Activated CD8-positive, alpha-beta memory T cell treated with anti-CD3 and anti-CD28 coated beads, Interleukin-2, amount 50 U/mL, for 4 hours (primary cell): Measurements from ENCODE around the gene EDN3.
"Not testable (repeated sequence)": the region's sequence is repeated elsewhere in the genome, so short reads cannot be mapped to it uniquely, and the experiment has no call there.

Experiments used
- DNase-seq: peaks from one replicate; pipeline ENCODE4 v3.0.0-alpha.2; 2020

Gene EDN3

DNA sequence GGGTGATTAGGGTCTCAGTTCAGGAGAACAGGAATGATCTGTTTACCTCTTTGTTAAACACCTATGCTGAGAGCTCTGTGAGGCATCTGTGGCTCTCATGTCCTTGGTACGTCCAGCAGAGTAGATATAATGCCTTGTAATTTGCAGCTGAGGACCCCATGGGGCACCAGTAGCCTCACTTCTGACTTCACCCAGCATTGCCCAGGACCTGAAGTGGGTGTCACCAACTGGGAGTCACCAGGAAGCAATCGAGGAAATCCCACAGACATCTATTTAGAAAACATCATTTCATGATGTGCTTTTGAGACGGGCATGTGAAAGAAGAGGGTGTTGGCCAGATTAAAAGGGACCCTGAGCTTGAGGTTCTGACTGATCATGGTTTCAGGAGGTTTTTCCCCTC, 8.8 kb downstream of the EDN3 start:
- no peak for DNase-seq

DNA sequence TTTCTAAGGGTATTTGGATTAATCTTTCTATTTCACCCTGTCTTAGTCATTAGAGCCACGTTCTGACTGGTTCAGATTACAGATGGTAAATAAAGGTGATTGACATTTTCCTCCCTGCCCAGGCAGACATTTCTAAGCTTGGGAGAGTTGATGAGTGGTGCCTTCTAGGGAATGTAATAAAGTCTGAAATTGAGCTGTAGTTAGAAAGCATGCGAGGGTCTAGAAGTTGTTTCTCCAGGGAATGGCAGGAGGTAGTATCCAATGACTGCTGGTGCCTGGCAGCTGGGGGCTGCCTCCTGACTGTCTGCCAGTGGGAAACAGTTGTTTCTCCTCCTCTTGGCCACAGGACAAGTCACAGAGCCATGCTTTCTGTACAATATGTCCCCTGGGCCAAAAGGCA, 14.6 kb downstream of the EDN3 start:
- no peak for DNase-seq

DNA sequence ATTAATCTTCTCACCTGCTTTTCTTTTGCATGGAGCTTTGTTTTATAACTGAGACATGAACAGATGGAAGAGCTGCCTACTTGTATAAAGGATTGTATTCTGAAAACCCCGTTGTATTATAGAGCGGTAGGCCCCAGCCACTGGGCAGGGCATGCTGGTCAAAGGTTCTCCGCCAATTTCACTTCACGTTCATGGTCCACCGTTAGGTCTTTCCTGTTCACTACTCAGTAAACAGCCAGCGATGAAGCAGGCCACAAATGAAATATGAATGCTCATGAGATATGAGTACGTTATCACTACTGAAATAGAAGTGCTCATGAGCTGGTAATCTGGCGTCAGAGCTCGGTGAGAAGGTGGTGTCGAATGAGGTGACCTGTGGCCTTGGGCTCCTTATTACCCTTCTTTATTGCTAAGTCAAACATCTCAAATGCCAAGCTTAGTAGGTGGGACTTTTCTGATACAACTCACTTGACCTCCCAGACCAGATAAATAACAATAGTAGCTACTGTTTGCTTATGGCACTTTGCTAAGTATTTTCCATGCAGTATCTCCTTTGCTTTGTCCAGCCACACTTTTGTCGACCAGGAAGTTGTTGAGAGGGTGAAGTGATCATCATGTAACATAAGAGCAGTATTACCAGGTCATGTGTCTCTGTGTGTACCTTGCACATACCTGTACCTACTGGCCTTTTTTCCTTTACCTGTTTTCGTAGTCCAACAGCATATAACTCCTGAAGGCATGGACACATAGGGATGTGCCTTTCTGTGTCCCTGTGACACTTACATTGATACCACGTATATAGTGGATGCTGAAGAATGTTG, 16.7 kb downstream of the EDN3 start:
- DNase-seq = no peak

DNA sequence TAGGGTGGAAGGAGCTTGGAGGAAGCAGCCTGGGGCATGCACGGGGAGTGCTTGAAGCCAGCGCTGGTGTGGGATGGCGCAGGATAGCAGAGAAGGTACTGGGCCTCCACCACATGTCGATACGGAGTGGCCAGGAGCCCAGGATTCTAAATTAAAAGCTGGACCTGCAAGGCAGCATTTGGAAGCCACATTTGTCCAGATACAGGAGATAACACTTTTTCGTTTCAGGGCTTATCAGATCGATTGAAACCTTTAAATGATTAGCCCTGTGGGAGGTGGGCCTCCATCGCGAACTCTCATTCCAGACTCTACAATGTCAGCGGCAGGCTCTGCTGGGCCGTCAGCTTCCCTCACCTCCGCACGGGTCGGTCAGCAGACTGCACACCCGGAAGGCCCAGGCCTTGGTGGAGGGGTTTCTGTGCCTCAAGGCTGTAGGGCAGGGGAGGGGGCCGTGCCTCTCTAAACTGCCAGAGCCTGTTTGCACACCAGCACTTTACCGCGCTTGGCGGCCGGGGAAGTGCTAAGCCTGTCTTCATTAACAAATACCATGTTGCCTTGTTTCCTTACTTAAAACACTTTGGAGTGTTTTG, 17.9 kb downstream of the EDN3 start:
- DNase-seq = no peak

DNA sequence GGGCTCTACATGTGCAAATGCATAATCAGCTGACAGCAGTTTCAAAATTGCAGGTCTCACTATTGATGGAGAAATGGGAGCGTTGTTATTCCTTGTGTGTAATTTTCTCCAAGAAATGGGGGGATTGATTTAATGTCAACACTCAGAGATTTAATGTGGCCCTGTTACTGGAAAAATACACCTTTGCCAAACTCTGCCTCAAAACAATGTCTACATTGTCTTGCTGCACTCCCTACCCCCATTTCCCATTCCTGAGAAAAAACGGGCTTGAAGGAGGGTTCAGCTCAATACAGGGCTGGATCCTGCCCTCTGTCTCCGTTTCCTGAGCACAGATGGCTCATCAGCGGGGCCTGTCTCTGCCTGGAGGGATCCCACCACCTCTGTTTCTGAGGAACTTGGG, 18.4 kb downstream of the EDN3 start:
- no peak for DNase-seq

DNA sequence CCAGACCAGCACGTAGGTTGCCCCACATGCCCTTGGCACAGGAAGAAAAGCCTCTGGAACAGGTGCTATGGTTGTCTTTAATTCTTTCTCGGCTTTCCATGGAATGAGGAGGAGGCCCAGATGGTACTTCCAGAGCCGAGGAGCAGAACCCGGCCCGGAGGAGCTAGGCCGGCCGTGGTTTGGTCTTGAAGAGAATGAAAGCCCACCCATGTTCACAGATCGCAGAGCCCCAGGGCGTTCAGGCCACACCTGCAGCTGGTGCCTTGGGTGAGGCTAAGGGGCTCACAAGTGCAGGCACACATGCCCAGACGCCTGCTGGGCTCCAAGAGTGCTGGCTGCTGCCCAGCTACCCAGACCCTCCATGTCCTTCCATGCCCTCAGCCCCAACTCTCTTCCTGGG, 20.0 kb downstream of the EDN3 start:
- no peak for DNase-seq

DNA sequence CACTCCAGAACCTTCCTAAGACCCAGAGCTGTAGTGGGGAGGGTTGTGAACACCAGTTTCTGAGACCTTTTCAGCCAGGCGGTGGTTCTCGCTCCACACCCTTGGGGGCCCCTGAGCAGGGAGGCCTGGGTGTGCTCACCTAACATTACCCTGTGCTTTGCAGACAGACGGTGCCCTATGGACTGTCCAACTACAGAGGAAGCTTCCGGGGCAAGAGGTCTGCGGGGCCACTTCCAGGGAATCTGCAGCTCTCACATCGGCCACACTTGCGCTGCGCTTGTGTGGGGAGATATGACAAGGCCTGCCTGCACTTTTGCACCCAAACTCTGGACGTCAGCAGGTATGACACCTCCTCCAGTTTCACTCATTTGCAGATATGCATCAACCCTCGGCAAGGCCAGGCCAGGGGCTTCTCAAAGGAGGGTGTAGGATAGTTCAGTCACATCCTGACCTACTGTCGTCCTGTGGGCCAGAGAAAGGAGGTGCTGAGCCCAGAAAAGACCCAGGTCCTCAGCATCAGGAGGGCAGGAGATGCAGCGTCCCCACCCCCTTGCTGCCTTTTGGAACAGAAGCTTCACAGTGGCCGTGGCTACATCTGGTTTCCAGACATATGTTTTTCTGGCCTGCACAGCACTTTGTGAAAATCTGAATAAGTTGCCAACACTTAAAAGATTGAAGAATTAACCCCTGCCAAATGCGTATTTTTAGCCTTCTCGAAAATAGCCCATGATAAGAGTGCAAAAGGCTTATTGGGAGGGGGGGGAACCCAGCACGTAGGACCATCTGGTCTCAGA, 20.6 kb downstream of the EDN3 start:
- no peak for DNase-seq

DNA sequence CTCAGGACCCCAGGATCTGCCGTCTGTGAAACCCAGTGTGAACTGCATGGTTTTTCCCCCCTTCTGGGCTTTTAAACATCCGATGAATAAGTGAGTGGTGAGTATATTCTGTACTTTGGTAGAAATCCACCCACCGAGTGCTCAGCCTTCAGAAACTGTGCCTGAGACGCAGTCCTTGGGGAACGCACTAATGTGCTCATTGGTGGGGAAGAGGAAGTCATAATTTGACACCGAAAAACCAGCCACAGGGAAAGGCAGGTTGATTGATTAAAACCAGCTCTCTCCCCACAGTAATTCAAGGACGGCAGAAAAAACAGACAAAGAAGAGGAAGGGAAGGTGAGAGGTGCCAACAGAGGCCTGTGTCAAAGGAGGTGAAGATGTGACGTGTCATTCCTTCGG, 21.7 kb downstream of the EDN3 start:
- no peak for DNase-seq

DNA sequence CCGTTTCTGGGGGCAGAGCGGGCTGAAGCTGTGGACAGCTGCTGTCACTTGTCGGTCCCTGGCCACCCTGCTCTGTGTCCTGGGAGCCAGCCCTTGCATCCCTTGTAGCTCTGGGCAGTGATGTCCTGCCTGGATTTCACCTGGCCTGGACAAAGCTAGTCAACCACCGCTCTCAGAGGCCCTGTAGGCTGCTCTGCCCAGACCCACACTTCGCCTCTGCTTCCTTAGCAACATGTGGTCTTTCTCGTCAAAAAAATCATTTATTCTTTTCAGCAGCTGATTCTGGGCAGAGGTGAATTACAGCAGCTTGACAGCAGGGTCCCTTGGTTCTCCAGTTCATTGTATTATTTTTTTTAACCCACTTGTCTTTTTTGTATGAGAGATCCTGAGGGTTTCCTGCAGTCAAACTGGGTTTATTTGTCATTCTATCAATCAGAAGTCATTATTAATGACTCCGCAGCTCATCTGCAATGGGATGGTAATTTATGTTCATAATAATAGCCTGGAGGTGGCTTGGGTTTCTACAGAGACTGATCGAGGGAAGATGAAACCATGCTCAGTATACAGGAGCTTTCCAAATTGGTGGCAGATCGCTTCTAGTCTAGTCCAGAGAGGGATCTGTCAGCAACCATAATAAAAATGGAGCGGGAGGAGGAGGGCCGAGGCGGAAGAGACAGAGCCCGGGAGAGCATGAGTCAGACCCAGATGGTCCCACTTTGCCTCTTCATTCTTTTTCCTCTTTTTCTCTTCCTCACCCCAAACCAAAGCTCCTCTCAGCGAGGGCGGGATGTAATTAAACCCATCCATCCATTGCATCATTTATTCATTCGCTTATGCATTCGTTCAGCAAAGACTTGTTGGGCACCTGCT, 22.4 kb downstream of the EDN3 start:
- no peak for DNase-seq

DNA sequence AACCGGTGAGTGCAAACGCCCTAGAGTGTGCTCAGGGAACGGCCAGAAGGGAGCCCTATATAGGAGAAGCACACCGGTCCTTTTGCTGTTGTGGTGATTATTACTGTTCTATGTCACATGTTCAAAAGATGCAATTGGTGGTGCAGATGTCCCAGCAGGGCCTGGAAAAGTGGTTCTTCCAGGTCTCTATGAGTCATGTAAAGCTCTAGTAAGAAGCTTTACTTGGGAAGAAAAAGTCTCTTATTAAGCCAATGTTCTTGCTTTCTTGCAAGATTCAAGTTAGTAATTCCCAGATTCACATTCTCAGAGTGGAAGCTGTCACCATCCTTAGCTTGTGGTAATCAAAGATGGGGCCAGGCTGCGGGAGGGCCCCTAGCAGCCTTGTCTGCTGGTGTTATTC, 23.3 kb downstream of the EDN3 start:
- DNase-seq = no peak

DNA sequence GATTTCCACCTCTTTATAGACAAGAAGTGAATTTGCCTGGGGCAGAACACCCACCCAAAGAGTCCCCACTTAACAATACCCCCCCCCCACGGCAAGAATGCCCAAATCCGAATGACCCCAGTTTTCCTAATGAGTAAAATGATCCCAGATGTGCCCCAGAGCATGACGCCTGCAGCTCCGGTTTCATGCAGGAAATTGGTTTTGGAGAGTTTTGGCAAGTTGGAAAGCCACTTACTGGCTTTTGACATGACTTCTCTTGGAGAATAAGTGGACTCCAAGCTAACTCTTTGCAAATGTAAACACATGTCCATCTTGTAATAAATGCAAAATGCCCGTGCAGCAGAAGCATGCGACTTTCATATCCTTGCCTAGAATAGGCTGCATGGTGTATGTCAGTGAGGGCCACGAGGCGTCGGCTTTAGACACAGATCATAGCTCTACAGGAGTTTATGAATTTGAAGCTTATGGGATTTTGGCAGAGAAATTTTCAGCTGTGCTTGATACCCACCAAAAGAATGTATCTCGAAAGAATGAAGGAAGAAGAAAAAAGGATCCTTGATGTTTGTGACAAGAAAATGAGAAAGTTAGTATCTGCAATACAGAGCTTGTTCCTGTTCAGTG, 24.2 kb downstream of the EDN3 start:
- DNase-seq = no peak

DNA sequence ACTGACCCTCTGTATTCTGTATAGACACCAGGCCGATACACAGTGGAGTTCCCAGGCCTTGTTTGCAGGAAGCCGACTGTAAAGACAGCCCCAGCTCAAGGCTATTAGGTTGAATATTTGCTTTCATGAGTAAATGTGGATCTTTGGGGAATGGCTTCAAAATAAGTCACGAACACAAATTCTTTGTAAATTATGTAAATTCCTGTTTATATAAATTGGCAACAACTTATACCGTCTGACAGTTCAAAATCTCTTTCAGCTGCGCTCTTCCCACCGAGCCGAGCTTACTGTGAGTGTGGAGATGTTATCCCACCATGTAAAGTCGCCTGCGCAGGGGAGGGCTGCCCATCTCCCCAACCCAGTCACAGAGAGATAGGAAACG, 24.7 kb downstream of the EDN3 start:
- DNase-seq = no peak

DNA sequence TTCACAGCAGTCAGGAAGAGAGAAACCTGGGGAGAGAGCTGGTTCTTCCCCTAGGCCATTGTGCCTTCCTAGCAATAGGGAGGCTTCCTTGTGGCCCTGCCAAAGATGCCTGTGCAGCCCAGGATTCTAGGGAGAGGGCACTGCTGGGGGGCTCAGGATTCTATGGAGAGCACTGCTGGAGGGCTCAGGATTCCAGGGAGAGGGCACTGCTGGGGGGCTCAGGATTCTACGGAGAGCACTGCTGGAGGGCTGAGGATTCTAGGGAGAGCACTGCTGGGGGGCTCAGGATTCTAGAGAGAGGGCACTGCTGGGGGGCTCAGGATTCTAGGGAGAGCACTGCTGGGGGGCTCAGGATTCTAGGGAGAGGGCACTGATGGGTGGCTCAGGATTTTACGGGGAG, 25.8 kb downstream of the EDN3 start:
- DNase-seq = no peak

DNA sequence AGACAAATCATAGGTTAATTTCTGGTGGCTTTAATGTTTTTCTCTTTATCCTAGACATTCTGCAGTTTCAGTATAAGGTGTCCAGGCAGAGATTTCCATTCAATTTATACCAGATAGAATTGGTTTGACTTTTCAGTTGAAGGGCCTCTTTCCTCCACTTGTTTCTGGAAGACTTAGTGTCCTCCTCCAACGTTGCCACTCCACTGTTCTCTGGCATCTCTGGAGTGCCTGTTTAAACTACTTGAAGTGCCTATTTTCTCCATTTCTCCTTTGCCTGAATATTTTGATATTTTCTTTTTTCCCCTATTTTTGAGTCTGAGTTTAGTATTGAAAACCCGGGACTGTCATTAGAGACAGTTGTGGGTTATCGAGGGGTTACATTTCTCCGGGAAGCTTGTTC, 27.7 kb downstream of the EDN3 start:
- no peak for DNase-seq

DNA sequence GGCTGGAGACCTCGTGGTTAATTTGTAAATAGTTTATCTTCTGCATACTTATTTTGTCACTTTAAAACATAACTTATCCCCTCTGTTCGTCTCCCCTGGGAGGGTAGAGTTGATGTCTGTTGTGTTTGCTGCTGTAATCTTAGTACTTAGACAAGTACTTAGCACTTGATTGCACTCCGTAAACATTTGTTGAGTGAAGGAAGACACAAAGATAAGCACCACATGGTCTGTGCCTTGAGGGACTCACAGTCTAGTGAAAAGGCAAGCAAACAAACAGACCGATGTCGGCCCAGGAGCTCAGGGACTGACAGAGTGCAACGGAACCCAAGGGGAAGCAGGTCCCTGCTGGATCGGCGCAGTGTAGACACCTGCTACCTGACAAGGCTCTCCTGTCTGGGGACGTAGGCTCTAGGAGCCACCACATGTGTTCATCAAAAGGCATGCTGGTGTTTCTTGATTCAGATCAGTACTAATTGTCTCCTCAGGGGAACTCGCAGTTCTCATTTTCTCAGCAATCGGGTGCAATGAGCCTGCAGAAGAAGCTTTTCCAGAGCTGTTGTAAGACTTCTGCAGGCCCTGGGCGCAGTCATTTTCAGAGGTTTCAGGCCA, 31.4 kb downstream of the EDN3 start:
- no peak for DNase-seq

DNA sequence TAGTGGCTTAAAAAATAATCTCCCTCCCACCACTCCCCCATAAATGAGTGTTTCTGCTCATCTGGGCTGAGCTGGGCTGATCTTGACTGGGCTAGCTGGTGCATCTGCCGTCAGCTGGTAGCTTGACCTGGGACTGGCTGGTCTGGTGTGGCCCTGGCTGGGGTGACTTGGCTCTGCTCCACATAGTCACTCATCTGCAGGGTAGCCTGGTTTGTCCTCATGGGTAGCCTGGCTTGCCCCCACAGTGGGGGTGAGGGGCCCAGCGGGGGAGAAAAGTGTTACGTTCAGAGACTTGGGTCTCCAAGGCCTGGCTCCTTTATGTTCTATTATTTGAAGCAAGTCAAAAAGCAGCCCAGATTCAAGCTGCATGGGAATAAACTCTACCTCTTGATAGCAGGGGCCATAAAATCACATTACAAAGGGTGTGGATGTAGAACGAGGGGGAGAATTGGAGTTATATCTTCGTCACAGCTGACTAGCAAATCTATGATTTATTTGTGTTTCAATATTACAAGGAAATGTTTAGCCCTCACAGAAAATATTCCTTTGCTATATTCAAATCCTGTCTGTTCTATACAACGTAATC, 32.9 kb downstream of the EDN3 start:
- no peak for DNase-seq

DNA sequence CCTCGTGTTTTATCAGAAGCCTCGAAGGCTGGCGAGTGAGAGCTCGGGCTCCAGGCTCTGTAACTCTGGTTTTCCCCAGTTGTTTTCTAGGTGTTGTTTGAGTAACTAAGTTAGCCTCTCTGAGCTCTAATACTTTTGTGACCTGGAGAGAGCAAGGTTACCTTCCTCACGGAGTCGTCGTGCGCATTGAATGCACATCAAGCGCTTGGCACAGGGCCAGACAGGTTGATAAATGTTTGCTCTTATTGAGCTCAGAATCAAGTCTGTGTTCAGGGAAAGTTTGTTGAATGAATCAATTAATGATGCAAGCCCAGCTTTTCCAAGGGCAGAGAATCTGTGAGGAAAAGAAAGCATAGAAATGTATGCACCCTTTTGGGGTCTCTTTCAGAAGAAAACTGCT, 33.5 kb downstream of the EDN3 start:
- no peak for DNase-seq

DNA sequence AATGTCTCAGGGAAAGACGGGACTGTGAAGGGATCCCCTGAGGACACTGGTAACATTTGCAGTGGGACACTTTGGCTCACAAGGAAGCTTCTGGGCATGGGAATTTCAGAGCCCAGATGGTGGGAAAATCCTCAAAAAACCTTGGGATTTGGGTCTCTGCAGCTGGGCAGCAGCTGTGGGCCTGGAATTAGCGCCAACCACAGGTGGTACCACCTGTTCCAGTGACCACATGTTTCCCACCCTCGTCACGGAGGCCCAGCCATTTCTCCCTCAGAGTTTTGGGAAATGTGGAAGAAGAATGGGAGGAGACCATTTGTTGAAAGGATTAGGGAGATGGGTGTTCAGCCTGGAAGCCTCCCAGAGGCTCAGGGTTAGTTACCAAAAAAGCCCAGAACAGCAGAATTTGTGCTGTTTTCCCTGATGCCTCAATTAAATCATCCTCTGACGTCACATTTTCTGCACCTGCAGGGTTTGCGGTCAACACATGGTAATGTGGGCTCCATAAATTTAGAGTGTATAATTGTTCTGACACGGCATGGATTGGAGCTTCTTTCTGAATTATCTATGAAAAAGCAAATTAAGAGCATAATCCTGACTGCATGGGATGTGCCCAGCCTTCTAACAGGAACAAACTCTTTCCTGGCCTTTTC, 34.4 kb downstream of the EDN3 start:
- no peak for DNase-seq

DNA sequence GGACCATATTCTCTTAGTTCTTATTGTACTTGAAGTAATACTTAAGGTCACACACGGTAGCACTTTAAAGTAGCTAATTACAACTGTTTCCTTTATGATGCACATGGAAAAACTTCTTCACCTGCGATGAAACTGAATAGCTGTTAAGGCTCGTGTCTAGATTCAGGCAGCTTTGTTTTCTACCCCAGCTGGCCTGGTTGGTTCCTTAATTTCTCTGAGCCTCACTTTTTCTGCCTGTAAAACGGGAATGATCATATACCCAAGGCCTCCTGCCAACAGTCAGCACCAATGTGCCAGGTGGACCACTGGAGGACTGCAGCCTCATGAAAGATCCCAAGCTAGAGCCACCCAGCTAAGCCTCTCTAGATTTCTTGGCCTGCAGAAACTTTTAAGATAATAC, 35.0 kb downstream of the EDN3 start:
- no peak for DNase-seq

DNA sequence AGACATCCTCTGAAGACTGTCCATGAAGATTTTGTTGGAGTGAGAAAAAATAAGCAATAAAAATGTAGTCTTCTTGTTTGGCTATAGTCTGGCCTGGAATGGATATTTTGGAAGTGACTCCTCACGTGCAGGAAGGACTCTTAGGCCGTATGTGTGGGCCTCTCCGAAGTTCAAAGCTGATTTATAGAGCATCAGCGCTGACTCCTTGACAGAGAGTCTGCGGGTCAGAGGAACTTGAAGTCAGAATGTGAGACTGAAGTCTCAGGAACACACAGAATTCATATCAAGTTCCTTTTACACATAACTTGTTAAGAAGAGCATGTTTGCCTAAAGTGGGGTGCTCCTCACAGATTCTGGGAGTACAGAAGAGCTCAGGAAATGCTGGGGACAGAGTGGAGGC, 36.1 kb downstream of the EDN3 start:
- DNase-seq = no peak

DNA sequence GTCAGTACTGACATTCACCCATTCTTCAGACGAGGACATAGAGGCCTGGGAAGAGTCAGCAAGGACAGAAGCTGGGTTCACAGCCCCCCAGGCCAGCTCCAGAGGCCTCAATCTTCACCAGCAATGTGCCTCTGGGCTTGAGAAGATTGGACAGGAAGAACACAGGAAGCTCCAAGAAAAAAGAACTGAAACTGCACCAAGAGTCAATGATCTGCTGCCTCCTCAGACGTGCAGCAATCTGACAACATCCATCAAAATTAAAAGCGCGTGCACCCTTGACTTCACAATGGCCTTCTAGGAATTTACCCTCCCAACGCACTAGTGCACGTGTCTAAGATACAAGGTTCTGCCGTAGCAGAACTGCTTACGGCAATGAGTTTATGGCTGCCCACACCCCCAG, 38.0 kb downstream of the EDN3 start:
- DNase-seq = not testable (repeated sequence)
